ENCODE data around the gene LY6G5B. TPM values are rescaled to one million over a fixed set of nuclear protein-coding genes. Genes with fewer than 3 reads are reported as not detected.

Gene LY6G5B
- total RNA-seq, 1 donor, result 9.8 TPM

DNA sequence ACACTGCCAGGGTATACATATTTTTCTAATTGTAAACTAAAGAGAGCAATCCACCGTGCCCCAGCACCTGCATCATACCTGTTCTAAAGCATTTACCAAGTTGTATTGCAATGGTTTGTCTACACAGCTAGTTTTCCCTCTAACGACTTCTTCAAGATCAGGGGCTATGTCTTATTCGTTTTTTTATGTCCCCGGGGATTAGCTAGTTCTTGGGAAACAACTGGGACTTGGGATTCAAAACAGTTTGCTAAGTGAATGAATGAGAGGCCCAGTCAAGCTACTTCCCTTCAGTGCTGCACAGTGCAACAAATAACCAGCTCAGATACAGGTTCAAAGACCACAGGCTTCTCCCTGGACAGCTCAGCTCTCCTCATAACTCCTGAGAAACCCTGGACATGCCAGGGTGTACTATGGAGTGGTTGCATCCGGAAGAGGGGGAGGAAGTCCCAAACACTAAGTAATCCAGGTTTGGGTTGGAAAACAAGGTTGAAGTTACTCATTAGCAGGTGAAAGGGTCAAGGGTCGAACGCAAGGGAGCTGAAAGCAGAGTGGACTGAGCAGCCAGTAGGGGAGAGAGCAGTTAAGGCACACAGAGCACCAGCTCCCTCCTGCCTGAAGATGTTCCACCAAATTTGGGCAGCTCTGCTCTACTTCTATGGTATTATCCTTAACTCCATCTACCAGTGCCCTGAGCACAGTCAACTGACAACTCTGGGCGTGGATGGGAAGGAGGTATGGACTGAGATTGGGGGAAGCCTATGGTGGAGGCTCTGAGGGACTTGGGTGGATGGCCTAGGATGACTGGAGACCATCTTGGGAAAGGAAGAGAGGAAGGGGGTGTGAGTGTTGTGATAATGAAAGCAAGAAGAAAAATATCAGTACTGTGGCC lies 14.2 kb upstream of the LY6G5B start, which contains the start of gene APOM:
Gene APOM (plus strand): TSS at position 546 of the 889 bp plus-strand sequence. CDS start 73 bp downstream, at position 619.
- Histone ChIP-seq H3K4me3 (ENCODE audit: low read length) (no peak within 1 kb of the TSS), H3K4me1 (ENCODE audit: insufficient read depth, low read length) (peaks cover 56% of the 10 kb centered on the region), H3K9me3 (ENCODE audit: low read depth, low read length) (no peaks in the 10 kb centered on the region), H3K27me3 (ENCODE audit: insufficient read depth, low read length) (no peaks in the 10 kb centered on the region)

DNA sequence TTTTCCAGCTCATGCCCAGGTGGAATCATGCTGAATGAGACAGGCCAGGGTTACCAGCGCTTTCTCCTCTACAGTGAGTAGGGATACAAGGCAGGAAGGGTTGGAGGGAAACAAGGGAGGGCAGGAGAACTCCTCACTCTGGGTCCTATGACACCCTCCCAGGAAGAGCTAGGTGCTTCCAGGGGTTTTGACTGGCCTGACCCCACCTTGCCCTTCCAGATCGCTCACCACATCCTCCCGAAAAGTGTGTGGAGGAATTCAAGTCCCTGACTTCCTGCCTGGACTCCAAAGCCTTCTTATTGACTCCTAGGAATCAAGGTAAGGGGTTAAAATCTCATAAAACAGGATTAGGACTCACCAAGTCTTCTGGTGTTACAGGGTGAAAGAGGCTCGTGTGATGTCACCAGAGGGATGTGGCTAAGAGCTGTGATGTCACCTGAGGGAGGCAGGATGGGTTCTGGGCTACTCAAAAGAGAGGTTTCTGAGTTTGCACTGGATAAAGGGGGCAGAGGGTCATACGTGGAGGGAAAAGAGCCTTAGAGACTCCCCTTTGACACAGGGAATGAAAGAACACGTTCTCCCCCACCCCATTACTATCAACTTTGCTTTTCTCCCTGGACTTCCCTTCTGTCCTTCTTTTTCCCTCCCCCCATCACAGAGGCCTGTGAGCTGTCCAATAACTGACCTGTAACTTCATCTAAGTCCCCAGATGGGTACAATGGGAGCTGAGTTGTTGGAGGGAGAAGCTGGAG lies 12.2 kb upstream of the LY6G5B start:
- Histone ChIP-seq H3K4me3 (ENCODE audit: low read length) (no peak overlapping the region), H3K9me3 (ENCODE audit: low read depth, low read length) (no peaks in the 10 kb centered on the region), H3K4me1 (ENCODE audit: insufficient read depth, low read length) (peaks cover 63% of the 10 kb centered on the region)

DNA sequence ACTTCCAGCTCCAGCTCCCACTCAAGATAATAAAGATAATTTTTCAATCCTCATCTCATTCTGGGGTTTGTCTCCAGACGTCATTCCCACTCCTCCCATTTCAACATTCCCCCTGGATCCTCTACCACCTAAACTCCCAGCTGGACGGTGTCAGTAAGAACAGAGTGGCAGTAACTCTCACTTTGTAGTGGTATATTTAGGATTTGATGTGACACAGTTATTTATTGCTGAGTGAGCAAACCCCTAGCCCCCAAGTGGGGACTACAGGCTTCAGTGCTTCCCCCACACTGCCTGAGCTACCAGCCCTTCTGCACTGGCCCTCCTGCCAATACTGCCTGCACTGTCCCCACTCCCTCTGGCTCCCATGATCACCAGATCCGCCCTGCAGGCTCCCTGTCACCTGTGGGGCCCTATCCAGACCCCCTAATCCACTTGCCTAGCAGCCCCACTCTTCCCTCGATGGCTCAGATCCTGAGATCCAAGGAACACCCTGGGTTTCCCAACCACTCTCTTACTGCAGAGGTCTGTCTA lies 11.6 kb upstream of the LY6G5B start:
- H3K4me3 ChIP-seq (ENCODE audit: low read length), result no peak overlapping the region
- H3K4me1 ChIP-seq (ENCODE audit: insufficient read depth, low read length), result peaks cover 67% of the 10 kb centered on the region
- no peaks in the 10 kb centered on the region for H3K27me3 ChIP-seq (ENCODE audit: insufficient read depth, low read length)
- H3K9me3 ChIP-seq (ENCODE audit: low read depth, low read length), result no peaks in the 10 kb centered on the region

More for the DNA sequence above, 12.2 kb upstream of the LY6G5B start:
- no peaks in the 10 kb centered on the region for H3K27me3 ChIP-seq (ENCODE audit: insufficient read depth, low read length)

DNA sequence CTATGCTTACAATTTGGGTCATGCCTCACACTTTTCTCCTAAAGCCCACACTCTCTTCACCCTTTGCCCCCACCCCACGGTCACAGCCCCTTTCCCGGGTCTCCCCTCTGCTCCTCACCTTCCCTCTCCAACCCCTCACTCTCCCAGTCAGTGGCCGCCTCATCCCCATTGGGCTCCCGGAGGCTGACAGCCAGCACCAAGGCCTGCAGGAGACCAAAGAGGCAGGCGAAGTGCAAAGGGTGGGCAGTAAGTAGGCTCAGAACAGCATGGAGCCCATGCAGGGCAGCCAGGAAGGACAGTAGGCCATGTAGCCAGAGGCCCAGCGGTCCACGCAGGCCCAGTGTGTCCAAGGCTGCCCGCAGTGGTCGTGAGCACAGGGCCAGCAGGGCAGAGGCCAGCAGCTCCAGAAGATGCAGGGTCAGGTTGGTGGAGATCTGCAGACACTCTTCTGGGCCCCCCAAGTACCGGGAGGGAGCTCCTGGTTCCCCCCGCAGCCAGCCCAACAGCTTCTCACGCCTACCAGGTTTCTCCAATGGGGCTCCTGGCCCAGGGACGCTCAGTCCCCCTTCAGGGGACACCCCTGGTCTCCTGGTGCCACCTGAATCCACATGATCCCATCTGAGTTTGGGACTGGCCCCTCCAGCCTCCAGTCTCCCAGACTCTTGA lies 10.7 kb upstream of the LY6G5B start:
- Histone ChIP-seq H3K27me3 (ENCODE audit: insufficient read depth, low read length) (no peaks in the 10 kb centered on the region), H3K4me3 (ENCODE audit: low read length) (peak overlapping the region; percentile 86), H3K4me1 (ENCODE audit: insufficient read depth, low read length) (peaks cover 68% of the 10 kb centered on the region), H3K9me3 (ENCODE audit: low read depth, low read length) (no peaks in the 10 kb centered on the region)

DNA sequence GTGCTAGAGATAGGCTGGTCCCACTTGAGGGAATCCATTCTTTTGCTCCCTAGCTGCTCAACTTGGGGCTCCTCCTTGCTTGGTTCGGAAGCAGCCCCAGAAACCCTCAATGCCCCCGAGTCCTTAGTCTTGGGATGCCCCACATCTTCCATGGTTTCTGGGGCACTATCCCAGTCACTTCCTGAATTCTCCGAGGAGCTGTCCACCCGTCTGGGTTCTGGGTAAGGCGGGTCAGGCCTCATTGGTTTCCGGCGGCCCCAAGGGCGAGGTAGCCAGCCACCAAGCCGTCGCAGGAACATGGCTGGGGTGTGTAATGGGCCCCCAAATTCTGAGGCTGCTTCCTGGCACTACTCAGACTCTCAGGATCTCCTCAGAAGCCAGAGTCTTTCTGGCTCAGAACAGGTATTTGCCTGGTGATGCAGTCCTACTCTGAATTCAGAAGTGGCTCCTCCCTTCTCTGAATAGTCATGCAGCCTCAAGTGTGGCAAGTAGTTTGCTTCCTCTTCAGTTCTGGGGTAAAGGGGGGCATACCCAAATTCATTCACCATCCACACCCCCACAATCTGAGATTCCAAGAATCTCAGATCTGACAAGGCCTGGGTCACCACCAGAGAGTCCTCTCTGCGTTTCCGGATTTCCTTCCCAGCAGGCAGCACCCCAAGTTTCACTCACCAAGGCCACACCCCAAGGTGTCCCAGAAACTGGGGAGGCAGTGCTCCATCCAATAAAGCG lies 10.0 kb upstream of the LY6G5B start:
- no peaks in the 10 kb centered on the region for H3K27me3 ChIP-seq (ENCODE audit: insufficient read depth, low read length)
- H3K9me3 ChIP-seq (ENCODE audit: low read depth, low read length), result no peaks in the 10 kb centered on the region
- H3K4me1 ChIP-seq (ENCODE audit: insufficient read depth, low read length), result peaks cover 72% of the 10 kb centered on the region
- H3K4me3 ChIP-seq (ENCODE audit: low read length), result peak overlapping the region; percentile 86

DNA sequence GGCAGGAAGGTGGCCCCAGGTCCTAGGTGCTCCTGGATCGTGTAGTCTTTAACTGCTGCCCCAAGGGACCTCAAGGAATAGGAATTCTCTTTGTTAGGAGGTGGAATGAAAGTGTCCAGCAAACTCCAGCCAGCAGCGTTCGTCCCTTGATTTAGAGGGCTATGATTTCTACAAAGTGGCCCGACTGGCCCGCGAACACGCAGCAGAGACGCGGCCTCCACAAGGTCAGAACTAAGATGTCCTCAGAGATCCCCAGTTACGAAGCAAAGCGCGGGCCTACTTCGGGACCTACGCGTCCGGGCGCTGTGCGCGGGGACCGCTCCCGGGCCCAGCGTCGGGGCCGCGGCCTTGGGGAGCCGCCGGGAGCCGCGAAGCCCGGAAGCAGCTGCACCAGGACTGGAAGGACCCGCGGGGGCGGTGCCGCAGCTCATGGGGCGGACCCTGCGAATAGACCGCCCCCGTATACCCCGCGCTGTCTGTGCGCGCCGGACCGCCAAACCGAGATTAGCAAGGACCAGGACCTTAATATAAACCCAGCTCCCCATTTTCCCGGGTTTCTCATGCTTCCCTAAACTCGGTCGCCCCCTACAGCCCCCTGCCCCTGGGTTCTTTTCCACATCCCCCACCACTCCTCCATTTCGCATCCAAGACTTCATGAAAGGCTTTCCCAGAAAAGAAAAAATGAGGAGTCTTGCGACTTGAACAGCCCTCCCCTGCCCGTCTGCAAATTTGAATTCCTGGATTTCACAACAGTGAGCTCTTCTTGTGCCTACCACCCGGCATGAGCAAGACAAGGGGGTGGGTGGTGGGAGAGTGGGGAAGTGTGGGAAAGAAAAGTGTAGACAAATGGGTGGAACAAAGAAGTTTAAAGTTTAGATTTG lies 9.2 kb upstream of the LY6G5B start, which contains the start of gene C6orf47:
Gene C6orf47 (minus strand): TSS at position 398 of the 881 bp plus-strand sequence. CDS start 831 bp downstream, outside the sequence.
- peak within 1 kb of the TSS; percentile 86 for H3K4me3 ChIP-seq (ENCODE audit: low read length)
- H3K27me3 ChIP-seq (ENCODE audit: insufficient read depth, low read length), result no peaks in the 10 kb centered on the region
- H3K9me3 ChIP-seq (ENCODE audit: low read depth, low read length), result no peaks in the 10 kb centered on the region
- peaks cover 72% of the 10 kb centered on the region for H3K4me1 ChIP-seq (ENCODE audit: insufficient read depth, low read length)

DNA sequence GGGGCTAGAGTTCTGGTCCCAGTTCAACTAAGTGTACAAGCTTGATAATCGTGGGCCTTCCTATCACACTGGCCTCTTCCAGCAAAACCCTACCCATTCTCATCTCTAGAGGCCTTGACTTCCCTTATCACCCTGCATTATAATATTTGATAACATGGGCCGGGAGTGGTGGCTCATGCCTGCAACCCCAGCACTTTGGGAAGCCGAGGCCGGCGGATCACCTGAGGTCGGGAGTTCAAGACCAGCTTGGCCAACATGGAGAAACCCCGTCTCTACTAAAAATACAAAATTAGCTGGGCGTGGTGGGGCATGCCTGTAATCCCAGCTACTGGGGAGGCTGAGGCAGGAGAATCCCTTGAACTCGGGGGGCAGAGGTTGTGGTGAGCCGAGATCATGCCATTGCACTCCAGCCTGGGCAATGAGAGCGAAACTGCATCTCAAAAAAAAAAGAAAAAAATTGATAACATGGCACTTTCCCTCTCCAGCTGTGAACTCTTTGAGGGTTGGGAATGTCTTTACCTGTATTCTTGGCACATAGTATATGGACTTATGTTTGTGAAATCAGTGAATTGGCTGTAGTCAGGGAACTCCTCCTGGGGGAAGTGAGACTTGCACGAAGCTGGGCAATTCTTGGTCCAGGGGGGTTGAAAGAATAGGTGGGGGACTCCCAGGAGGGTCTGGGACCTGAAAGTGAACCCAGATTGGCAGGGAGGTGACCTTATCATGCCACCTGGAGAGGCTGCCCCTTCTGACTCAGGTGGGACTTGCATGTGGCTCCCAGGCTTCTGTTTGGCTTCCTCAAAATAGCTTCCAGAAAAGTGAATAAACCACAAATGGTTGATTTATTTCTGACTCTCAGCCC lies 8.3 kb upstream of the LY6G5B start:
- H3K27me3 ChIP-seq (ENCODE audit: insufficient read depth, low read length), result no peaks in the 10 kb centered on the region
- no peaks in the 10 kb centered on the region for H3K9me3 ChIP-seq (ENCODE audit: low read depth, low read length)
- H3K4me1 ChIP-seq (ENCODE audit: insufficient read depth, low read length), result peaks cover 77% of the 10 kb centered on the region
- H3K4me3 ChIP-seq (ENCODE audit: low read length), result peak overlapping the region; percentile 86

DNA sequence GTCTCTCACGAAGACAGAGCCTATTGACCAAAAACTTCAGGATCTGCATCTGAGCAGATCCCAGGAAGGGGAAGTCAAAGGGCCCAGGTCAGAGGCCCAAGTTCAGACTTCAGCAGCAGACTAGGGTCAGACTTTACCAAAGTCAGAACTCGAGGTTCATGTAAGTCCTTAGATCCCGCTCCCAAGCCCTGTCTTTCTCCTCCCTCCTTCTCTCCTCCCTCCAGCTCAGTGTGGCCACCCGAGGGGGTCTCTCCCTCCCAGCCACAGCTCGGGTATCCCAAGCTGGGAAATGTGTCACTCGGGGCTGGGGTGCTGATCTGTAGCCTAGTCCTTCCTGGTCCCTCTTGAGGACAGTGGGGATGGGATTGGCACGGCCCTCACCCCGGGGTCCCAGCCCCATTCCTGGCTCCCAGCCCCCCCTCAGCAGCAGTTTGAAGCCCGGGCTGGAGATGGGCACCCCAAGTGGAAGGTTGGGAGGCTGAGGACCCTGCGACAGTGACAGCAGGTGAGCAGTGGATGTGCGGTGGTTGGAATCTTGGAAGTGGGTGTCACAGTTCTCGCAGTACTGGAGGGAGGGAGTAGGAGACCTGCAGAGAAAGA lies 7.6 kb upstream of the LY6G5B start:
- H3K27me3 ChIP-seq (ENCODE audit: insufficient read depth, low read length), result no peaks in the 10 kb centered on the region
- H3K4me3 ChIP-seq (ENCODE audit: low read length), result no peak overlapping the region
- H3K4me1 ChIP-seq (ENCODE audit: insufficient read depth, low read length), result peaks cover 83% of the 10 kb centered on the region
- no peaks in the 10 kb centered on the region for H3K9me3 ChIP-seq (ENCODE audit: low read depth, low read length)

DNA sequence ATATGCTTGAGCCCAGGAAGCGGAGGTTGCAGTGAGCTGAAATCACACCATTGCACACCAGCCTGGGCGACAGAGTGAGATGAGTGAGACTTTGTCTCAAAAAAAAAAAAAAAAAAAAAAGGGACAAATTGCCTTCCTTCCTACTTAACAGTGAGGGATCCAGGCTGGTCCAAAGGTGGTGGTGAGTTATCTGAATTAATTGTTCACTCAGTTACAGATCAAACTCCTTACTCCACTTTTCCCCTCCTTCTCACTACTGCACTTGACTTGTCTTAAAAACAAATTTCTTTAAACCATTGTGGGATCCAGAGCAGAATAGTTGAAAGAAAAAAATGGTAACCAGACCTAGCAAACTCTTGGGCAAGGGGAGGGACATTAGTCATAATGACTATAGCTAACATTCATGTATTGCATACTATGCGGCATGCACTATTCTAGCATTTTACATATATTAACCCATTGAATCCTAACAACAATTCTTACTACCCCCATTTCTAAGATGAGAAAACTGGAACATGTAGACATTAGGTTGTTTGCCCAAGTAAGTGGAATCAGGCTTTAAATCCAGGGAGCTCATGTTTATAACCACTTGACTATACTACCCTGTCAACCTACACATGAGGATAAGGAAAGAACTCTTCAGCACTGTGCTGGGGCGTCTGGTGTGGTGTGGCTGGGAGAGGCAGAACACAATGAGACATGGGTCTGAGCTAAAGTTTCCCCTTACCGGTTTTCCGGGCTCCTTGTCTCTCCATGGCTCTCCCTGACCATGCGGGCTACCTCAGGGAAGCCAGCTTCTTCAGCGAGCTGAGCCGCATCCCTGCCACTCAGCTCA lies 6.4 kb upstream of the LY6G5B start:
- Histone ChIP-seq H3K9me3 (ENCODE audit: low read depth, low read length) (no peaks in the 10 kb centered on the region), H3K27me3 (ENCODE audit: insufficient read depth, low read length) (no peaks in the 10 kb centered on the region), H3K4me3 (ENCODE audit: low read length) (no peak overlapping the region), H3K4me1 (ENCODE audit: insufficient read depth, low read length) (peaks cover 83% of the 10 kb centered on the region)

DNA sequence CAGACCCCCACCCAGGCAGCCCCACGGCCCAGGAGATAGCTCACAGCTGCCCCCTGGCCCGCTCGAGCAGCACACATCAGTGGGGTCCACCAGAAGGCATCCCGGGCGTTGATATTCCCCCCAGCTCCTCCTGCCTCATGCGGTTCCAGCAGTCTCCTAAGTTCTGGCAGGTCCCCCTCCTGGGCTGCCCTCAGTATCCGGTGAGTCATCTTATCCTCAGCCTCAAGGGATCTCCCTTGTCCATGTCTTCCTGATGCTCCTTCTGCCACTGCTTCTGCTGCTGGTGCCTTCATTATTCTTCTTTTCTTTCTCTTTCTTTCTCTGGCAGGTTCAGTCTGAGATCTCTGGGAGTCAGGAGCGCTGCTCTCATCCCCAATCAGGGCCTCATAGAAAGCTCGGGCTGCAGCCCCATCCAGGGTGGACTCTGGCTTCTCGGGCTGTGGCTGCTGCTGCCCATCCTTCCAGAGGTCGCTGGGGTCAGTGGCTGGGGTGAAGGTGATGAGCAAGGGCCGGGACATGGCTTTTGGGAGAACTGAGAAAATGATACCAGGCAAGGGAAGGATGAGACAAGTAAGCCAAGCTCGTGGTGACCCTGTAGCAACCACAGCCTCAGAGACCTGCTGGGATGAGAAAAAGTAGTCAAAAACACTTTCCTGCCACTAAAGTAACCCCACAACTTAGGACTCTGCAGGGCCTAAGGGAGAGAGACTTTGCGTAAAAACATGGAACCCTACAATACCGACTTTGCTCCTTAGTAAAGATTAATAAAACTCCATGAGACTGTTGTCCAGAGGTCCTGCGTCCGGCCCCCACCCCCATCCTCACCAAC lies 5.6 kb upstream of the LY6G5B start:
- Histone ChIP-seq H3K9me3 (ENCODE audit: low read depth, low read length) (no peaks in the 10 kb centered on the region), H3K27me3 (ENCODE audit: insufficient read depth, low read length) (no peaks in the 10 kb centered on the region), H3K4me3 (ENCODE audit: low read length) (peak overlapping the region; percentile 86), H3K4me1 (ENCODE audit: insufficient read depth, low read length) (peaks cover 75% of the 10 kb centered on the region)

DNA sequence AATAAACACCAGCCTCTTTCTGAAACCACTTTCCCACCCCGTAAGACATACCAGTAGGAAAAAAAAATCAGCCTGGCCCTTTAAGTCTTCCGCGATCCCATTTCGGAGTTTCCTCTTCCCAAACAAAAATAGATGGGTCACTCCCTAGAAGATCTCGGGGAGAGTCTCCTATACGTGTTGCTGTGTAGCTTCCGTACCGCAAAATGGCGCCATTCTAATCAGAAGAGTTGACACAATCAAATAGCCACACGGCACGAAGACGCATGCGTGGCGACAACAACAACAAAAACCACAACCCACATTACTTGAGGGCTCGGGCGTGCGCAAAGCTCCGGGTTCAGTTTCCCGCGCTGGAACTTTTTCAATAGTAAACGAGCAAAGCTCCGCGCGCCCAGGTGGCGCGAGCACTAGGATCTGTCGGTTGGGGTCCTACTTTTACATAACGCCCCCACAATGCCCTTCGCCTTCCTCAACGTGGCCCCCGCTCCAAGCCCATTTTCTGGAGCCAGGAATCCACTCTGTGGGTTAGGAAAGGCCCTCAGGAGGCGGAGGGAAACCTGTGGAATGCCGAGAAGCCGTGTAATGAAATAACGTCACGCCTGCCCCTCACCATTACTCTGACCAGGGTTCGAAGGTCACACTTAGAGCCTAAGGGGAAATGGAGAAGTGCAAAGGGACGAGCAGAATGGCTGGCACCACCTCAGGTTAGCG lies 4.8 kb upstream of the LY6G5B start, which contains the start of gene GPANK1:
Gene GPANK1 (minus strand): TSS at position 208 of the 711 bp plus-strand sequence. CDS start 519 bp downstream, outside the sequence.
- no peaks in the 10 kb centered on the region for H3K27me3 ChIP-seq (ENCODE audit: insufficient read depth, low read length)
- H3K4me3 ChIP-seq (ENCODE audit: low read length), result peak within 1 kb of the TSS; percentile 86
- peaks cover 67% of the 10 kb centered on the region for H3K4me1 ChIP-seq (ENCODE audit: insufficient read depth, low read length)
- H3K9me3 ChIP-seq (ENCODE audit: low read depth, low read length), result no peaks in the 10 kb centered on the region
